Measurements from ENCODE around the gene LRRC71.

LRRC71 gene

DNA sequence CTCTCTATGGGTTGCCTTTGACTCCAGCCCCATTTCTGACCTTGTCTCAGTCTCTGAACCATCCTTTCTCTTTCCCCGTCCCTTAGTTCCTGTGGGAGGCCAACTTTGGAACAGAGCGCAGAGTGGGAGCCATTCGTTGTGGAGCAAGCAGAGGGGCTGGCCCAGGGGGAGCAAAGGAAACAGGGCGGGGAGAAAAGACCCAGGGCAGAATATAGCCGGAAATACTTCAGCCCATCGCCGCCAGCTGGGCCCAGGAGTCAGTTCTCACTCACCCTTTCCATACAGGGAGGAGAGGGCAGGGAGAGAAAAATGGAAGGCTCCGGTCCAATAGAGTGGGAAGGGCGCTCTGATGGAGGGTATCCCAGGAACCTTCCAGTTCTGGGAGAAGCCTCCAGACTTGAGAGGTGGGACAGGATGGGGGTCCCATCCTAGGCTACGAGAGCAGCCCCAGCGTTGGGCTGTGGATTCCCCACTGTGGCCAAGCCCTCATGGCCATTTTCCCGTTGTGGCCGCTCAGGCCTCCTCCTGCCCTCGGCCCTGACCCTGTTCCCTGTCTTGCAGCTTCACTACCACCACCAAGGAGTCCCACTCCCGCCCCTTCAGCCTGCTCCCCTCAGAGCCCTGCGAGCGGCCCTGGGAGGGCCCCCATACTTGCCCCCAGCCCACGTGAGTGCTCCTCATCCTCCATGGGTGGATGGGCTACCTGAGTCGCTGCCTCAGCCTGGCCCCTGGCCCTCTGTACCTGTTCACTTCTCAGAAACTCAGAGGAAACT, 16.1 kb upstream of the LRRC71 start:
- no peak for DNase-seq (ENCODE audit: extremely low read depth, low read depth)
- no peak overlapping the region for H3K4me3 ChIP-seq (replicated peaks; ENCODE audit: low read depth, low read length)
- TF ChIP-seq, protein P1, sequence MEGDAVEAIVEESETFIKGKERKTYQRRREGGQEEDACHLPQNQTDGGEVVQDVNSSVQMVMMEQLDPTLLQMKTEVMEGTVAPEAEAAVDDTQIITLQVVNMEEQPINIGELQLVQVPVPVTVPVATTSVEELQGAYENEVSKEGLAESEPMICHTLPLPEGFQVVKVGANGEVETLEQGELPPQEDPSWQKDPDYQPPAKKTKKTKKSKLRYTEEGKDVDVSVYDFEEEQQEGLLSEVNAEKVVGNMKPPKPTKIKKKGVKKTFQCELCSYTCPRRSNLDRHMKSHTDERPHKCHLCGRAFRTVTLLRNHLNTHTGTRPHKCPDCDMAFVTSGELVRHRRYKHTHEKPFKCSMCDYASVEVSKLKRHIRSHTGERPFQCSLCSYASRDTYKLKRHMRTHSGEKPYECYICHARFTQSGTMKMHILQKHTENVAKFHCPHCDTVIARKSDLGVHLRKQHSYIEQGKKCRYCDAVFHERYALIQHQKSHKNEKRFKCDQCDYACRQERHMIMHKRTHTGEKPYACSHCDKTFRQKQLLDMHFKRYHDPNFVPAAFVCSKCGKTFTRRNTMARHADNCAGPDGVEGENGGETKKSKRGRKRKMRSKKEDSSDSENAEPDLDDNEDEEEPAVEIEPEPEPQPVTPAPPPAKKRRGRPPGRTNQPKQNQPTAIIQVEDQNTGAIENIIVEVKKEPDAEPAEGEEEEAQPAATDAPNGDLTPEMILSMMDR (IDR thresholded peaks at IDR 0.05; ENCODE audit: low read depth, low read length, missing control alignments): no peak

- DNase-seq (ENCODE audit: extremely low read depth, low read depth): no peak
- H3K4me3 ChIP-seq (replicated peaks; ENCODE audit: low read depth, low read length): no peak overlapping the region
- TF ChIP-seq, protein P1 (IDR thresholded peaks at IDR 0.05; ENCODE audit: low read depth, low read length, missing control alignments): no peak
Observed at GRCh38 chr1:156905176-156905575, 15.3 kb upstream of the LRRC71 start.

DNA sequence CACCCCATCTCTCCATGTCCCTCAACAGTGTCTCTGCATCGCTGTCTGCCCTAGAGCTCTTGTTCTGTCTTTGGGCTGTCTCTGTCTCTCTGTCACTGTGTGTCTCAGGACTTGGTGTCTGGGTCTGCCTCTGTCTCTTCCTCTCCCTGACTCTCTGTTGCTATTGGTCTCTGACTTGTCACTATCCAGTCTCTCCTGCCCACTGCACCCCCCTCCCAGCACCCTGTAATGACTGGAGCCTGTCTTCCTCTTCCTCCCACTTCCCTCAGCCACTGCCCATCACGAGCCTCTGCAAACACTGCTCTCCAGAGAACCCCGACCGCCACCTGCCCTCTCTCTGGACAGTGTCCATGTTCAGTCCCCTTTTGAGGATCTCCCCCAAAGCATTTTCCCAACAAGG, 14.8 kb upstream of the LRRC71 start:
- no peak overlapping the region for H3K4me3 ChIP-seq (replicated peaks; ENCODE audit: low read depth, low read length)
- no peak for DNase-seq (ENCODE audit: extremely low read depth, low read depth)
- TF ChIP-seq, protein P1 (IDR thresholded peaks at IDR 0.05; ENCODE audit: low read depth, low read length, missing control alignments): no peak

GRCh38 chr1:156906206-156906906, 14.1 kb upstream of the LRRC71 start:
- DNase-seq (ENCODE audit: extremely low read depth, low read depth): no peak
- TF ChIP-seq, protein P1 (IDR thresholded peaks at IDR 0.05; ENCODE audit: low read depth, low read length, missing control alignments): no peak

DNA sequence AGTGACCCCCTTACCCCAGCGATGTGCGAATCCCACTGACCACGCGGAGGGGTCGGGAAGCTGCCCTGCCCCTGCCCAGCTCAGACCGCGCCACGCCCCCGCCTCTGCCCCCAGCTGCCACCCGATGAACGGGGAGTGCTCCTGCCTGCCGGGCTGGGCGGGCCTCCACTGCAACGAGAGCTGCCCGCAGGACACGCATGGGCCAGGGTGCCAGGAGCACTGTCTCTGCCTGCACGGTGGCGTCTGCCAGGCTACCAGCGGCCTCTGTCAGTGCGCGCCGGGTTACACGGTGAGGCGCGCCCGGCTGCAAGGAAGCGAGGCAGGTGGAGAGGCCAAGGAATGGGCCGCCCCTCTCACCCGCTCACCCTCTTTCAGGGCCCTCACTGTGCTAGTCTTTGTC, 11.9 kb upstream of the LRRC71 start:
- no peak overlapping the region for H3K4me3 ChIP-seq (replicated peaks; ENCODE audit: low read depth, low read length)
- DNase-seq (ENCODE audit: extremely low read depth, low read depth): no peak
- TF ChIP-seq, protein P1 (IDR thresholded peaks at IDR 0.05; ENCODE audit: low read depth, low read length, missing control alignments): no peak

More at GRCh38 chr1:156906206-156906906, 14.1 kb upstream of the LRRC71 start:
- no peak overlapping the region for H3K4me3 ChIP-seq (replicated peaks; ENCODE audit: low read depth, low read length)

GRCh38 chr1:156908955-156909354, 11.5 kb upstream of the LRRC71 start:
- no peak for DNase-seq (ENCODE audit: extremely low read depth, low read depth)

More at GRCh38 chr1:156908955-156909354, 11.5 kb upstream of the LRRC71 start:
- TF ChIP-seq, protein P1 (IDR thresholded peaks at IDR 0.05; ENCODE audit: low read depth, low read length, missing control alignments): no peak
- no peak overlapping the region for H3K4me3 ChIP-seq (replicated peaks; ENCODE audit: low read depth, low read length)
